ENCODE results near the gene CGAS.
"Not testable (repeated sequence)": the region's sequence is repeated elsewhere in the genome, so short reads cannot be mapped to it uniquely, and the experiment has no call there.

The CGAS gene

DNA sequence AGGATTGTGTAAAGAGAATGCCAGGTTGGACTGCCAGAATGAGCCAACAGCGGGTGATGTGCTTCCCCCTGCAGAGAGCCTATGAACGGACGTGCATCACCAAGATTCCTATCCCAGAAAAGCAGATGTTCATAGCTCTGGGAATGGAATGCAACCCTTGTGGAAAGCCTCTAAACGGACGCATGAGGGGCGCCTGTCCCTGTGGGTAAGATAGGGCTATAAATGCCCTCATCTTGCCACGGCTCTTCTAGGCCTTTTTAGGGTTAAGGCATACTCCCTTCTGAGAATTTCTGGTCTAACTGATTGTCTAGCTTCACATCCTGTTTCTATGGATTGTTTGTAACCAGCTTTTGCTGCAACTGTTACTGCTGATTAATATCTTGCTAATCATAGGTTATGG, 7.4 kb upstream of the CGAS start:
- H3K4me3 ChIP-seq (ENCODE audit: low read length in 2 of 2); H3K9ac ChIP-seq (ENCODE audit: low read length in 2 of 2); H3K36me3 ChIP-seq (ENCODE audit: control insufficient read depth in 2 of 2, insufficient read depth in 2 of 2, low read length in 2 of 2); H3K9me3 ChIP-seq (ENCODE audit: control insufficient read depth in 2 of 2, low read length in 2 of 2); H3K27ac ChIP-seq (ENCODE audit: low read length); H3K27me3 ChIP-seq (ENCODE audit: control insufficient read depth in 1 of 2, insufficient read depth in 2 of 2, low read length in 2 of 2): not testable (repeated sequence)
- H3K4me1 ChIP-seq (ENCODE audit: control insufficient read depth, insufficient read depth, low read length): peaks cover 14% of the 10 kb centered on the region

DNA sequence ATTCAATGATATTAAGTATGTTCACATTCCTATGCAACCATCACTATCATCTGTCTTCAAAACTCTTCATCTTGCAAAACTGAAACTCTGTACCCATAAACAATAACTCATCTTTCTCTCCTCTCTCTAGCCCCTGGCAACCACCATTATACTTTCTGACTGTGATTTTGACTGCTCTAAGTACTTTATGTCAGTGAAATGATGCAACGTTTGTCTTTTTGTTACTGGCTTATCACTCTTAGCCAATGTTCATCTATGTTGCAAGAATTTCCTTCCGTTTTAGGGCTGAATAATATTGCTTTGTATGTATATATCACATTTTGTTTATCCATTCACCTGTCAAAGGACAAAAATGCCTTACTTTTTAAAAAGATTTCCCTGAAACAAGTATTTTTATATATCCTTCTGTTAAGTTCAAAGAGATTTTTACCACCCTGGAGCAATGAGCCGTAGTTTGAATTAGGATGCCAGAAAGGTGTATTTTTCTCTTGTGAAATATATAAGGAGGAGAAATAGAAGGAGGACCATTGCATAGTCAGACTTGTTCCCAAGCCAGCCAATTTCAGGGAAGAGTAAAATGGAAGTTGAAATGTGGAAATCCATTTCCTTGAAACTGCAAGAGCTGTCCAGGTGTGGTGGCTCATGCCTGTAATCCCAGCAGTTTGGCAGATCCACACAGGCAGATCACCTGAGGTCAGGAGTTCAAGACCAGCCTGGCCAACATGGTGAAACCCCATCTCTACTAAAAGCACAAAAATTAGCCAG, 4.0 kb upstream of the CGAS start:
- H3K27ac ChIP-seq (ENCODE audit: low read length): no peak overlapping the region
- H3K36me3 ChIP-seq (ENCODE audit: control insufficient read depth in 2 of 2, insufficient read depth in 2 of 2, low read length in 2 of 2): no peaks in the 10 kb centered on the region
- no peak overlapping the region for H3K4me3 ChIP-seq (ENCODE audit: low read length in 2 of 2)
- H3K9me3 ChIP-seq (ENCODE audit: control insufficient read depth in 2 of 2, low read length in 2 of 2): no peaks in the 10 kb centered on the region
- H3K27me3 ChIP-seq (ENCODE audit: control insufficient read depth in 1 of 2, insufficient read depth in 2 of 2, low read length in 2 of 2): peaks cover 0 to 6% of the 10 kb centered on the region in 2 donors
- peaks cover 5% of the 10 kb centered on the region for H3K4me1 ChIP-seq (ENCODE audit: control insufficient read depth, insufficient read depth, low read length)
- no peak overlapping the region for H3K9ac ChIP-seq (ENCODE audit: low read length in 2 of 2)

DNA sequence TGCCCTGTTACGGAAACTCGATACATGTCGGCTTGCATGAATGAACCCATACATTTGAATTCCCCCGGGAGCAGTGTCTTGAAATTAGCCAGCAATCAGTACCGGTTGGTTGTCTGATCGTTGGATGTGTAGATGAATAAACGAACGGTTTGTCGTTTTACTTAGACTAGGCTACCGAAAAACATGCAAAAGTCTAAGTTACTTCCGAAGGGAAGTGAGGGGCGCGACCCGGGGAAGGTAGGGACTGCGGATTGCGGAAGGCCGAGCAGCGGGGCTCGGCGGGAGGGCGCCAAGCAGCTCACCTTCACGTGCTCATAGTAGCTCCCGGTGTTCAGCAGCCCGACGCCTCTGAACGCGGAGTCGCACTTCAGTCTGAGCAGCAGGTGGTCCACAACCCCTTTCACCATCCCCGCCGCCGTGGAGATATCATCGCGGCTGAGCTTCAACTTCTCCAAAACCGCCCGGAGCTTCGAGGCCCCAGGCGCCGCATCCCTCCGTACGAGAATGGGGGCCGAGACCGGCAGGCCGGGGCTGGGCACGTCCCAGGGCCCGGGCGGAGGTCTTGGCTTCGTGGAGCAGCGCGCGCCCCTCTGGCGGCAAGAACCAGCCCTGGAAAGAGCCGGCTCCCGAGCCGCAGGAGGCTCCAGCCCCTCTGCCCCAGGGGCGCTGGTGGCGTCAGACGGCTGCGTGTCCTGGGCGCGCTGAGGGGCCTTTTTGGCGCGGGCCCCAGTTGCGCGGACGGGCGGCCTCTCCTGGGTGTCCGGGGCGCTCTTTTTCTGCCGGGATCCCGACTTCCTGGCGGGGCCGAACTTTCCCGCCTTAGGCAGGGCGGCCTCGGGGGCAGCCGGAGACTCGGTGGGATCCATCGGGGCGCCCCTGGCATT, 632 bp downstream of the CGAS start:
- peaks cover 0 to 8% of the 10 kb centered on the region in 2 donors for H3K27me3 ChIP-seq (ENCODE audit: control insufficient read depth in 1 of 2, insufficient read depth in 2 of 2, low read length in 2 of 2)
- H3K4me3 ChIP-seq (ENCODE audit: low read length in 2 of 2): peak overlapping the region; percentile 77 to 79
- peaks cover 11% of the 10 kb centered on the region for H3K4me1 ChIP-seq (ENCODE audit: control insufficient read depth, insufficient read depth, low read length)
- H3K9me3 ChIP-seq (ENCODE audit: control insufficient read depth in 2 of 2, low read length in 2 of 2): no peaks in the 10 kb centered on the region
- H3K36me3 ChIP-seq (ENCODE audit: control insufficient read depth in 2 of 2, insufficient read depth in 2 of 2, low read length in 2 of 2): no peaks in the 10 kb centered on the region
- H3K27ac ChIP-seq (ENCODE audit: low read length): peak overlapping the region; percentile 24
- H3K9ac ChIP-seq (ENCODE audit: low read length in 2 of 2): peak overlapping the region; percentile 64 to 69

DNA sequence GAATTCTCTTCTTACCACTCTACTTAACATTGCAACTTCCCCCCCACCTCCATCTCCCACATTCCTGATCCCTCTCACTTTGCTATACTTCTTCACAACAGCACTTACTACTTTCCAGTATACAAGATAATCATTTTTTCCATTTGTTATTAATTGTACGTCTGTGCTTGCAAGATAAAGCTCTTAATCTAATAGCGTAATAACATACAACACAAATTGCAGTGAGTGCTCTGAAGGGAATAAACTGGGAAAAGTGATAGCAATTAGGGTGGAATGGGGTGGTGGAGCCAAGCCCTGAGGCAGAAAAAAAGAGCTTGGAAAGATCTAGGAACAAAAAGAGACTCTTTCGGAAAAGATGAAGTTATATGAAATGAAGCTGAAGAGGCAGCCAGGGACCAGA, 8.5 kb downstream of the CGAS start:
- Histone ChIP-seq H3K9me3 (ENCODE audit: control insufficient read depth in 2 of 2, low read length in 2 of 2) (no peaks in the 10 kb centered on the region), H3K36me3 (ENCODE audit: control insufficient read depth in 2 of 2, insufficient read depth in 2 of 2, low read length in 2 of 2) (no peaks in the 10 kb centered on the region)

DNA sequence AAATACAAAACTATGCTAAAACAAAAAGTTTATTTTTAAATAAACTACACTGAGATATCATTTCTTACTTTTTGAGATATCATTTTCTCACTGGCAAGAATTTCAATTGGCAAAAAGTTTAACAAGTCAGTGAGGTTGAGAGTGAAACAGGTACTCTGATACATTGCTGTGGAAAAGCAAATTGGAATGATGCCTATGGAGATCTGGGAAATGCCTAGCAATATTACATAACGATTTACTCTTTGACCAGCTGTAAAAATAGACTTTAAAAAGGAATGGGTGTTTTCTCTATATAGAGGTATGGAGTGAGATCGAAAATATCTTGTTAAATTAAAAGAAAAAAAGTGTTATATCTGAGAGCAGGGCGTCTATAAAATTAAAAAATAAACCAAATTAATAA, 16.9 kb downstream of the CGAS start:
- Histone ChIP-seq H3K4me1 (ENCODE audit: control insufficient read depth, insufficient read depth, low read length) (no peaks in the 10 kb centered on the region), H3K27me3 (ENCODE audit: control insufficient read depth in 1 of 2, insufficient read depth in 2 of 2, low read length in 2 of 2) (no peaks in the 10 kb centered on the region), H3K36me3 (ENCODE audit: control insufficient read depth in 2 of 2, insufficient read depth in 2 of 2, low read length in 2 of 2) (no peaks in the 10 kb centered on the region), H3K9me3 (ENCODE audit: control insufficient read depth in 2 of 2, low read length in 2 of 2) (no peaks in the 10 kb centered on the region), H3K4me3 (ENCODE audit: low read length in 2 of 2) (no peak overlapping the region), H3K27ac (ENCODE audit: low read length) (no peak overlapping the region), H3K9ac (ENCODE audit: low read length in 2 of 2) (no peak overlapping the region)

More for the DNA sequence above, 8.5 kb downstream of the CGAS start:
- Histone ChIP-seq H3K27me3 (ENCODE audit: control insufficient read depth in 1 of 2, insufficient read depth in 2 of 2, low read length in 2 of 2) (no peaks in the 10 kb centered on the region), H3K9ac (ENCODE audit: low read length in 2 of 2) (no peak overlapping the region), H3K27ac (ENCODE audit: low read length) (no peak overlapping the region), H3K4me3 (ENCODE audit: low read length in 2 of 2) (no peak overlapping the region), H3K4me1 (ENCODE audit: control insufficient read depth, insufficient read depth, low read length) (no peaks in the 10 kb centered on the region)

DNA sequence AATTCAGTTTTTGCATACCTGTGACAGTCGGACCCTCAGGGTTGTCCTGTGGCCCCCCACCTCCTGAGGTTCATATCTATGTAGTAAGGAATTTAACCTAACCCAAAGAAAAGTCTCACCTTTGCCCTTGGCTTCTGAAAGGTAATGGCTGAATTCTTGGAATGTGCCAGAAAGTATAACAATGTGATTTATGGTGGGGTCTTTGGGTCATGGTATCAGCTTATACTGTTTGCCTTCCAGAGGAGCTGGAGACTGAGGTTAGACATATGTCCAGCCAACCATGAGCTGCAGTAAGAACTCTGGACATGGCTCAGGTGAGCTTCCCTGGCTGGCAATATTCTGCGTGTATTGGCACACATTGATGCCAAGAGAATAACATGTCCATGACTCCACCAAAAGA, 30.6 kb downstream of the CGAS start:
- H3K4me1 ChIP-seq (ENCODE audit: control insufficient read depth, insufficient read depth, low read length): no peaks in the 10 kb centered on the region
- no peak overlapping the region for H3K27ac ChIP-seq (ENCODE audit: low read length)
- H3K27me3 ChIP-seq (ENCODE audit: control insufficient read depth in 1 of 2, insufficient read depth in 2 of 2, low read length in 2 of 2): no peaks in the 10 kb centered on the region
- no peak overlapping the region for H3K4me3 ChIP-seq (ENCODE audit: low read length in 2 of 2)
- H3K9ac ChIP-seq (ENCODE audit: low read length in 2 of 2): no peak overlapping the region
- no peaks in the 10 kb centered on the region for H3K36me3 ChIP-seq (ENCODE audit: control insufficient read depth in 2 of 2, insufficient read depth in 2 of 2, low read length in 2 of 2)
- no peaks in the 10 kb centered on the region for H3K9me3 ChIP-seq (ENCODE audit: control insufficient read depth in 2 of 2, low read length in 2 of 2)

DNA sequence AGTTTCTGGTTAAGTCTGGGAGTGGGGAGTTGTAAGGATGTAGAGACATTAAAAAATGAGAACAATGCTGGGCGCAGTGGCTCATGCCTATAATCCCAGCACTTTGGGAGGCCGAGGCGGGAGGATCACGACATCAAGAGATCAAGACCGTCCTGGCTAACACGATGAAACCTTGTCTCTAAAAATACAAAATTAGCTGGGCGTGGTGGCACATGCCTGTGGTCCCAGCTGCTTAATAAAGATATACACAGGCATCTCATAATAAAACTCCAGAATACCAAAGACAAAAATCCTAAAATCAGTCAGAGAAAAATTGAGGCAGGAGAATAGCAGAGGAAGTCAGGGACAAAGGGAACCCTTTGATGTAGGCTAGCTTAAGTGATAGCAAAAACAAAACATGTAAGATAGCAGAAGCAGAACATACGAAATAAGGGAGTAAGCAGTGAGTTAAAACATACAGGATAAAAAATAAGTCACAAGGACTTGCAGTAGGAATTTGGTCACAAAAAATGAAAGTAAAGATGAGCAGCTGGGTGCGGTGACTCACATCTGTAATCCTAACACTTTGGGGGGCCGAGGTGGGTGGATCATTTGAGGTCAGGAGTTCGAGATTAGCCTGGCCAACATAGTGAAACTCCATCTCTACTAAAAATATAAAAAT, 33.9 kb downstream of the CGAS start:
- no peaks in the 10 kb centered on the region for H3K9me3 ChIP-seq (ENCODE audit: control insufficient read depth in 2 of 2, low read length in 2 of 2)
- no peaks in the 10 kb centered on the region for H3K36me3 ChIP-seq (ENCODE audit: control insufficient read depth in 2 of 2, insufficient read depth in 2 of 2, low read length in 2 of 2)
- no peak overlapping the region for H3K4me3 ChIP-seq (ENCODE audit: low read length in 2 of 2)
- H3K27me3 ChIP-seq (ENCODE audit: control insufficient read depth in 1 of 2, insufficient read depth in 2 of 2, low read length in 2 of 2): no peaks in the 10 kb centered on the region
- H3K9ac ChIP-seq (ENCODE audit: low read length in 2 of 2): no peak overlapping the region
- no peaks in the 10 kb centered on the region for H3K4me1 ChIP-seq (ENCODE audit: control insufficient read depth, insufficient read depth, low read length)
- no peak overlapping the region for H3K27ac ChIP-seq (ENCODE audit: low read length)

DNA sequence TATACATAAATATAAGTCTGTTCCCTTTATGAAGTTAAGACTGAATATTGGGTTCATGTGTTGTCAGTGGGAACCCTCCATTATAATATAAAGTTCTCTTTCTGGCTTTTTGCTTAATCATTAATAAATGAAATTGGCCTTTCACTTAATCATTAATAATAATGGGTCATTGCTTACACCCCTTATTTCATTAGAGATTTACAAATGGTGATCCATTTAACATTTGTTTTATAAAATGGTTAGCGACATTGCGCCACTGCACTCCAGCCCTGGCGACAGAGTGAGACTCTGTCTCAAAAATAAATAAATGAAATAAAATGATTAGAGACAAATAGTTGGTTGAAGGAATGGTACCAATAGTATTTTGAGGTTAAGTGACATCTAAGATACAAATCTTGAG, 39.0 kb downstream of the CGAS start:
- Histone ChIP-seq H3K4me3 (ENCODE audit: low read length in 2 of 2) (no peak overlapping the region), H3K27me3 (ENCODE audit: control insufficient read depth in 1 of 2, insufficient read depth in 2 of 2, low read length in 2 of 2) (no peaks in the 10 kb centered on the region), H3K9me3 (ENCODE audit: control insufficient read depth in 2 of 2, low read length in 2 of 2) (no peaks in the 10 kb centered on the region), H3K36me3 (ENCODE audit: control insufficient read depth in 2 of 2, insufficient read depth in 2 of 2, low read length in 2 of 2) (no peaks in the 10 kb centered on the region), H3K27ac (ENCODE audit: low read length) (no peak overlapping the region), H3K4me1 (ENCODE audit: control insufficient read depth, insufficient read depth, low read length) (no peaks in the 10 kb centered on the region), H3K9ac (ENCODE audit: low read length in 2 of 2) (no peak overlapping the region)

DNA sequence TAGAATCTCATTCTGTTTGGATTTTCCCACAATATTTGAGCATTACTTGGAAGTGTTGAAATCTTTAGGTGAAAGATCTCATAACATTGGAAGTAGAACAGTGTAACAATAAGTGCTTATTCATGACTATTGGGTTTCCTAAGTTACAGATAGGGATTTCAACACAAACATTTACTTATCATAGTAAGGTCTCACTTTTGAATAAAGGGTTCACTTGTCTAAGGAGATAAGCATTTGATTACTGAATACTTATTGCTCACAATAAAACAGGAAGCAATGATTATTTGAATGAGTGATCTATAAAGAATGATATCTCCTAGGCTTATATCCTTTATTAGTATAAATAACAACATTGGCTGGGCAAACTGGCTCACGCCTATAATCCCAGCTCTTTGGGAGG, 42.7 kb downstream of the CGAS start:
- no peaks in the 10 kb centered on the region for H3K27me3 ChIP-seq (ENCODE audit: control insufficient read depth in 1 of 2, insufficient read depth in 2 of 2, low read length in 2 of 2)
- no peak overlapping the region for H3K27ac ChIP-seq (ENCODE audit: low read length)
- H3K36me3 ChIP-seq (ENCODE audit: control insufficient read depth in 2 of 2, insufficient read depth in 2 of 2, low read length in 2 of 2): no peaks in the 10 kb centered on the region
- H3K9me3 ChIP-seq (ENCODE audit: control insufficient read depth in 2 of 2, low read length in 2 of 2): no peaks in the 10 kb centered on the region
- H3K9ac ChIP-seq (ENCODE audit: low read length in 2 of 2): no peak overlapping the region
- no peak overlapping the region for H3K4me3 ChIP-seq (ENCODE audit: low read length in 2 of 2)
- H3K4me1 ChIP-seq (ENCODE audit: control insufficient read depth, insufficient read depth, low read length): no peaks in the 10 kb centered on the region

DNA sequence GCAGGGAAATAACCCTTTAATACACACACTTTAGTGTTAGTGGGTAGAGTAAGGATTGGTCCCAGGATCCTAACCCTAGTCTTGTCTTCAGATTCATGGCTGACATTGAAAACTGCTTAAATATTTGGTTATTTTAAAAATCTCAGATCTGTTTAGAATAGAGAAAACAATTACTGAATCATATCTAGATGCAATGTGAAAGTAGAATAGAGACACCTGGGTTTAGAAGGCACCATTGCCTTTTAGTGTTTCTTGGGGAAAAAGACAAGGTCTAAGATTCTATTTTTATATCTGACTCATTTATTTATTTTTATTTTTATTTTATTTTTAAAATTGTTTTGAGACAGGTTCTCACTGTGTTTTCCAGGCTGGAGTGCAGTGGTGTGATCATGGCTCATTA, 51.4 kb downstream of the CGAS start:
- Histone ChIP-seq H3K4me1 (ENCODE audit: control insufficient read depth, insufficient read depth, low read length) (no peaks in the 10 kb centered on the region), H3K27ac (ENCODE audit: low read length) (no peak overlapping the region), H3K9ac (ENCODE audit: low read length in 2 of 2) (no peak overlapping the region), H3K4me3 (ENCODE audit: low read length in 2 of 2) (no peak overlapping the region), H3K36me3 (ENCODE audit: control insufficient read depth in 2 of 2, insufficient read depth in 2 of 2, low read length in 2 of 2) (no peaks in the 10 kb centered on the region), H3K27me3 (ENCODE audit: control insufficient read depth in 1 of 2, insufficient read depth in 2 of 2, low read length in 2 of 2) (no peaks in the 10 kb centered on the region), H3K9me3 (ENCODE audit: control insufficient read depth in 2 of 2, low read length in 2 of 2) (no peaks in the 10 kb centered on the region)

Measured in stomach smooth muscle (tissue), 2 donors.